Urothelium cell line (cell line): Measurements from ENCODE around the gene DPM2.

Experiments
- DNase-seq: peaks from one replicate; pipeline ENCODE4 v3.0.0; 2011; ENCODE audit warnings: low spot score, mixed read lengths
- FAIRE-seq: peaks from 2 replicates; lab custom pipeline; 2011; peaks lifted over from hg19 to GRCh38; lab: Jason Lieb, UNC

The DPM2 gene

GRCh38 chr9:127921557-127922120 lies 16.0 kb downstream of the DPM2 start:
- FAIRE-seq (peak; percentile 62), DNase-seq (peak; percentile 74)

- FAIRE-seq, result no peak
Measured at GRCh38 chr9:127920794-127921193, 16.9 kb downstream of the DPM2 start.

GRCh38 chr9:127919253-127919815 lies 18.3 kb downstream of the DPM2 start:
- no peak for FAIRE-seq
- DNase-seq, result peak; percentile 92

More at GRCh38 chr9:127920794-127921193, 16.9 kb downstream of the DPM2 start:
- DNase-seq, result no peak

GRCh38 chr9:127918183-127919107 lies 19.2 kb downstream of the DPM2 start:
- FAIRE-seq (no peak), DNase-seq (no peak)

GRCh38 chr9:127917603-127918002 lies 20.1 kb downstream of the DPM2 start:
- FAIRE-seq (no peak), DNase-seq (no peak)

GRCh38 chr9:127916720-127917581 lies 20.7 kb downstream of the DPM2 start, which contains the start of gene ST6GALNAC4:
TSS of gene ST6GALNAC4 (minus strand) at chr9:127917041. CDS start at chr9:127916419, 622 bp downstream.
- peak; percentile 98 for DNase-seq
- no peak for FAIRE-seq

GRCh38 chr9:127915801-127916719 lies 21.6 kb downstream of the DPM2 start:
- FAIRE-seq (no peak), DNase-seq (no peak)

- FAIRE-seq (no peak), DNase-seq (no peak)
Measured at GRCh38 chr9:127915325-127915752, 22.3 kb downstream of the DPM2 start.

- DNase-seq (no peak), FAIRE-seq (no peak)
Measured at GRCh38 chr9:127913682-127914081, 24.0 kb downstream of the DPM2 start.

GRCh38 chr9:127912882-127913281 lies 24.8 kb downstream of the DPM2 start:
- DNase-seq (no peak), FAIRE-seq (no peak)

- FAIRE-seq, result no peak
Measured at GRCh38 chr9:127912296-127912695, 25.4 kb downstream of the DPM2 start.

GRCh38 chr9:127910613-127911205 lies 26.9 kb downstream of the DPM2 start:
- FAIRE-seq (no peak), DNase-seq (no peak)

More at GRCh38 chr9:127912296-127912695, 25.4 kb downstream of the DPM2 start:
- no peak for DNase-seq

- no peak for FAIRE-seq
- no peak for DNase-seq
Measured at GRCh38 chr9:127909839-127910273, 27.8 kb downstream of the DPM2 start.

GRCh38 chr9:127908660-127908926 lies 29.1 kb downstream of the DPM2 start:
- FAIRE-seq, result no peak

GRCh38 chr9:127907867-127908659 lies 29.6 kb downstream of the DPM2 start:
- FAIRE-seq, result no peak

More at GRCh38 chr9:127908660-127908926, 29.1 kb downstream of the DPM2 start:
- DNase-seq, result no peak

GRCh38 chr9:127905788-127906191 lies 31.9 kb downstream of the DPM2 start:
- FAIRE-seq (no peak), DNase-seq (no peak)

More at GRCh38 chr9:127907867-127908659, 29.6 kb downstream of the DPM2 start:
- DNase-seq, result no peak

- no peak for DNase-seq
- no peak for FAIRE-seq
Measured at GRCh38 chr9:127905004-127905728, 32.5 kb downstream of the DPM2 start.

- DNase-seq, result no peak
- no peak for FAIRE-seq
Measured at GRCh38 chr9:127904561-127905003, 33.1 kb downstream of the DPM2 start.
